HG03060 (cell line): ENCODE measurements around the gene BRD3OS.

Experiments
- ATAC-seq: cut with Tn5 transposase; IDR thresholded peaks from one replicate; pipeline ENCODE4 v1.9.1; 2021; ENCODE audit warnings: low read depth, moderate number of reproducible peaks; ENCODE audit not compliant: unreplicated experiment

BRD3OS gene, protein sequence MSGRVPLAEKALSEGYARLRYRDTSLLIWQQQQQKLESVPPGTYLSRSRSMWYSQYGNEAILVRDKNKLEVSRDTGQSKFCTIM

DNA sequence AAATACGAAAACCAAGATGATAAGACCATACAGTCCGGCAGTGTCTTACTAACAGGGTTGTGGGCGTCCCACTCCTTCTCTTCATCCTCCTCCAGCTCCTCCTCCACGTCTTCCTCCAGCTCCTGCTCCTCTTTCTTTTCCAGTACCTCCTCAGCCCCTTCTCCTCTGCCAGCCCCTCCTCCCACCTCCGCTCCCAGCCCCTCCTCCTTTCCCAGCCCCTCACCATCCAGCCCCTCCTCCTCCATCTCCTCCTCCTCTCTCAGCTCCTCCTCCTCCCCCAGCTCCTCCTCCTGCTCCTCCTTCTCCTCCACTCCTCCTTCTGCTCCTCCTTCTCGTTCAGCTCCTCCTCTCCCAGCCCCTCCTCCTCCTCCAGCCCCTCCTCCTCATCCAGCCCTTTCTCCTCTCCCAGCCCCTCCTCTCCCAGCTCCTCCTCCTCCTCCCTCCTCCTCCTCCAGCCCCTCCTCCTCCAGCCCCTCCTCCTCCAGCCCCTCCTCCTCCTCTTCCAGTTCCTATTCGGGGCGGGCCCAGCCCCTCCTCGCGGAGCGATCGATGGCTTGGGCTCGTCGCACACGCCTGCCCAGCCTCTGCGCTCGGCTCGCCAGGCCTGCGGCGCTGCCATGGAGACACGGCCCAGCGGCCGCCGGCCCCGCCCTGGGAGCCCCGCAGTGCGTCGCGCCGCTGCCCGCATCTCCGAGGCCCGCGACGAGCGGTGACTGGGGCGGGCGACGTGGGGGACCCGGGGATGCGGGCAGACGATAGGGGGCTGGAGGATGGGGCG lies at the start of gene BRD3OS:
TSS of gene BRD3OS (plus strand) at position 654 of the 778 bp plus-strand sequence. CDS start 1,267 bp downstream, outside the sequence.
- ATAC-seq = no peak

DNA sequence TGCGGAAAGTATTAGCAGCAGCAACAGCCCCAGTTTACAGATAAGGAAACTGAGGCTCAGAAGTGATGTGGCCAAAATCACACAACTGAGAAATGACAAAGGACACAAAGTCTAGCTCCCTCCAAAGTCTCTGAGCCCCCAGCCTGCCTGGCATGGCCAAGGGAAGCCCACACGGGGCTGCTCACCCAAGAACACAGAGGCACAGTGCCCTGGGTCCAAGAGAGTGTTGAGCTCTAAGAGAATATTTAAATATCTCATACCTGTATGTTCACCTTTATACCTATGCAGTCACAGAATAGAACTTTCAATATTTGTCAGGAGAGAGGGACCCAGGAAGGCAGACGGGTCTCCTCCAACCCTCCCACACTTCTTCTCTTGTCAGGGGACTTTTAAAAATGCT lies 49.8 kb upstream of the BRD3OS start:
- ATAC-seq = no peak

DNA sequence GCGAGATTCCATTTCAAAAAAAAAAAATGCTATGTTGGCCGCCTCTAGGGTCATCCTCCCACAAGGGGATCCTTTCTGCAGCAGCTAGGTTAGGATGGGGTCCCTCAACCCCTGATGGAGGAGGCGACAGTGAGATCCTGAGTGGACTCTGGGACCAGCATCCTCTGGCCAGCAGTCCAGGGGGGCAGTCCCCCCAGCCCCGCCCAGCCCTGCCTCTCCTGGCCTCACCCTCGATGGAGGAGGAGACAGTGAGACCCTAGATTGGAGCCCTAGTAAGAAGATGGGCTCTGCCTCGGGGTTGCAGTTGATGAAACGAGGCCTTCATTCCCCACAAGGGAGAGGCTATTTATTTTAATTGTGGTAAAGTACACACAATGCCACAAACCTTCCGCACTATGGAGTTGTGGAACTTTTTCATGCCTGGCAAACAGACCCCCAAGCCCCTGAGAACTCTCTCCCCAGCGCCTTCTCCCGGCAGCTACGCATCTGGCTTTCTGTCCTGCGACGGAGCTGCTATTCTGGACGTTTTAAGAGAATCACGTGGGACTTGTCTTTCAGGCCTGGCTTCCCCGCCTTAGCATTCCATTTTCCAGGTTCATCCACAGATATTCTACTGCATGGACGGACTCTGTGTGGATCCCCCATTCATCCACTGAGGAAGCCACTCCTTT lies 49.0 kb upstream of the BRD3OS start:
- no peak for ATAC-seq

DNA sequence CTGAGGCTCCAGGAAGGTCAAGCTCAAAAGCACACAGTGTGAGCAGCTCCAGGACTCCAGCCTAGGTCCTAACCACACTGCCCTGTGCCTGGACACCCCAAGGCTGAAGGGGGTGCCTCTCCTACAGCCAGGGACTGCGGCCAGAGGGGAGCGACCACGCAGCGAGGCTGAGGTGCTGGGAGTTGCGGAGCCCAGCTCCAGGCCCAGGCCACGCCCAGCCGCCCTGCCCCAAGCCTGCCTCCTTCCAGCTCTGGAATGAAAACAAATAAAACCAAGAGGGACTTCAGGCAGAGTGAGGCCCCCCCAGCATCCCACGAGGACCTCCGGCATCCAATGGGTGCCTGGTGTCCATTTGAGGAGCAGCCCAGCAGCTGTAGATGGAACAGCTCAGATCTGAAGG lies 48.4 kb upstream of the BRD3OS start:
- ATAC-seq = no peak

DNA sequence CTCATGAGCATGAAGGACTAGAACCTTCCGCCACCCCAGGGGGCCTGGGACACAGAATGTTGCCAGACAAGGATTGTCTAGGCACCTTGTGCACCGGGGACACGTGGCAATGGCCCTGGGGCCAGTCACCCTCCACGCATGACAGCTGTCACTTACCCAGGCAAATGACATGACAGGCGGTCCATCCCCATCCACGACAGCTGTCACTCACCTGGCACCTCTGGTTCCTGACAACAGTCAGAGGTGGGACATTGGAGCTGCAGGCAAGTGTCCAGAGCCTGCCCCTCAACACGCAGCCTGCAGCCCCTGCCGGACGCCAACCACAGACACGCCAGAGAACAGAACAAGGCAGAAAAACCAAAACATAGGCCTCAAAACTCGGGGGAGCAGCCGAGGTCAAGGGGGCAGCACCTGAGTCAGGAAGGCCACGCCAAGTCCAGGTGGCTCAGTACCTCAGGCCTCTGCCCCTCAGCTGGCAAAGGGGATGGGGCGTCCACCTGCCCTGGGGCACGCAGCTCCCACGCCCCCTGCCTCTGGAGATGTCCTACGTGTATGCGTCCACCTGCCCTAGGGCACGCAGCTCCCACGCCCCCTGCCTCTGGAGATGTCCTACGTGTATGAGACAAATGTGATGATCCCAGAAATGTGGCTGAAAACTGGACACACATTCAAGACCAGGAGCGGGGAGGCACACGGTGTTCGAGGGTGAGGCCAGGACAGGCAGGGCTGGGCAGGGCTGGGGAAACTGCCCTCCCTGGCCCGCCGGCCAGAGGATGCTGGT lies 47.7 kb upstream of the BRD3OS start:
- ATAC-seq = no peak

DNA sequence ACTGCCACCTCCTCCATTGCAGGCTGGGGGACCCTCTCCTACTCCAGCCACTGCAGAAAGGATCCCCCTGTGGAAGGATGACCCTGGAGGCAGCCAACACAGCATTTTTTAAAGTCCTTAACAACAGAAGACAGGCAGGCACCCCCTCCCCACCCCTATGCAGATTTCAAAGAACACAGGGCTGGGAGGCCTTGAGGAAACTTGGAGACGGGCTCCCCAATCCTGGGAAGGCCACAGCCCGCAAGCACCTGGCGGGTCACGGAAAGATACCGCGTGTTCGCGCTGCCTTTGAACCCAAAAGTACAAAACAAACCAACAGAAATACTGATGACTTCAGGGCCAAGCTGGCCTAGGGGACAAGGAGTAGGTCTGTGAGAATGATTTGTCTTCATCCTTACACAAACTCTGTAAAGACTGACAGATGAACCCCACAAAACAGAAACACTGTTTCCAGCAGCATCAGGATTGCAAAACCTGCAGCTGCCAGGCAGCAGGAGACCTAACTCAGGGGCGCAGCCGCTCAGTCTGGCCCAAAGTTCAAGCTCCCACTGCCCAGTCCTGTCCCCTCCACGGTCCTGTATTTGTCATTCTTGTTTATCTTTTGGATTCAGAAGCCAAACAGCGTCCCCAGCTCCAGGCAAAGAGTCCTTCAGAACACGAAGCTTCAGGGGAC lies 46.9 kb upstream of the BRD3OS start:
- no peak for ATAC-seq

DNA sequence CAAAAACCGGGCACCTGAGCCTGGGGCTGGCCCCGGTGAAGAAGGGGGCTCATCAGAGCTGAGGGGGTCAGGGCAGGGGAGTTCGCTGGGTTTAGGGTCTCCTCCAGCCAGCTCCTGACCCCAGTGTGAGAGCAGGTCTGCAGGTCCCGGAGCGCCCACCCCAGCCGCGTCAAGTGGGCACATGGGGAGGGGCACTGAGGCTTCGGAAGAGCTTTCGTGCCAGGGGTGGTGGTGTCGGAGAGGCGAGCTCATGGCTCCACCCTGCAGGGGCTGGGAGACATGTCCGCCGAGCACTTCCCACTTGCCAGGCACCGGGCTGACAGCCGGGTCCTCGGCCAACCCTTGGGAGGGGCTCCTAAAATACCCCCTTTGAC lies 46.4 kb upstream of the BRD3OS start:
- ATAC-seq = no peak

DNA sequence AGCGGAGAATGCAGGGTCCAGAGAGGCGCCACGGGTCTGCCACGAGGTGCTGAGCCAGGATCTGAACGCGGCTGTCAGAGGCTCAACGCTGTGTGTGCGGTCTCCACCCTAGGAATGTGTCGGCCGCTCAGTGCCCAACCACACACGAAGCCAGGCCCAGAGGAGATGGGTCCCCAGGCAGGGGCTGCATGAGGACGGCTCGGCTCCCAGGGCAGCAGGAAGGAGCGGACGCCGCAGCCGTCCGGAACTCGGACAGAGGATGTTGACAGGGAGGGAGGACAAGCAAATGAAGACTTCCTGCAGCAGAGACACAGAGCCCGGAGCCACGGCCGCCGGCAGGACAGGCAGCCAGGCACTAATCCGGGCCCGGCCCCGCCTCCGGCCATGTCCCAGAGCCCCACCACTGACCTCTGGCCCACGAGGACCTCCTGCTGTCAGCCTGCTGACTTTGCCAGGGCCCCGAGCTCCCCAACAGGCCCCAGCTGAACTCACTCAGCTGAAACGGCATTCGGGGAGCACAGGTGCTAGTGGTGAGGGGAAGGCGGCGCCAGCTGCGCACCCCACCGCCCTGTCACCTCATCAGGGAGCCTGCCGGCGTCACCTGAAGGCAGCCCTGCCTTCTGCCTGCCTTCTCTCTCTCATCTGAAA lies 45.9 kb upstream of the BRD3OS start:
- ATAC-seq = no peak

DNA sequence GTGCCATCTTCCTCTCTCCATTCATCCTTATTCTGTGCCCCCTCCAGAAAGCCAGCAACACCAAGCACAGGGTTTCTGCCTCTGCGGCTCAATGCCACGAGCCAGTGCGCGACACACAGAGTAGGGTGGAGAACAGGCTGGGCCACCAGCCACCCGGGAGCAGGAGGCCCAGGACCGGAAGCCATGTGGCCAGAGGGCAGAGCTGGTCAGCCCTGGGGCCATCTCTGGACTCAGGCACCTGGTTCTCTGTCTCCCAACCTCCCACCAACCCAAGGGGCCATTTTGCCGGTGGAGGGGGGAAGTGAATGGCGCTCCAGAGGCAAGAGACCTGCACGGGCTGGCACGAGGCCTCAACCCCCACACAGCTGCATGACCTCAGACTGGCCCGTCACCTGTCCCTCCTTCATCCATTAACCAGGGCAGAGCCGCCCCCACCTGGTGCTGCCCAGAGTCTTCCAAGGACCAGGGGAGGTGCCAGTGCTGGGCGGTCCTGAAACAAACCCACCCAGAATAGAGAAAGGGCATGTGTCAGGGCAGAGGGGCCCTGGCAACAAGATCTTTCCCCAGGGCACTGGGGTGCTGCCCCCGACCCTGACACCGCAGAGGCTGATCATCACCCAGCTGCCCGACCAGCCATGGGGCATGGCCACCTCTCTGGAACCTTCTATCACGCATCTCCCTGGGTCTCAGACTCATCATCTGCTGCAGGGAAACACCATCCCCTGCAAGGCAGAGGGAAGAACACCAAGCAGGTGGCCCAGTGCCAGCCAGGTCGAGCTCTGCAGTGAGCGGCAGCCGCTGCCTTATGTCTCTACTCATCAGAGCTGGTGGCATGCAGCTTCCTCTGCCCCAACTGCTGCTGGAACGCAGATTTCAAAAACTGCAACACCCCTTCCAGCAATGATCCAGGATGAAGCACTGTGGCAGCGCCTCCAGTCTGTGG lies 45.1 kb upstream of the BRD3OS start:
- ATAC-seq = no peak

DNA sequence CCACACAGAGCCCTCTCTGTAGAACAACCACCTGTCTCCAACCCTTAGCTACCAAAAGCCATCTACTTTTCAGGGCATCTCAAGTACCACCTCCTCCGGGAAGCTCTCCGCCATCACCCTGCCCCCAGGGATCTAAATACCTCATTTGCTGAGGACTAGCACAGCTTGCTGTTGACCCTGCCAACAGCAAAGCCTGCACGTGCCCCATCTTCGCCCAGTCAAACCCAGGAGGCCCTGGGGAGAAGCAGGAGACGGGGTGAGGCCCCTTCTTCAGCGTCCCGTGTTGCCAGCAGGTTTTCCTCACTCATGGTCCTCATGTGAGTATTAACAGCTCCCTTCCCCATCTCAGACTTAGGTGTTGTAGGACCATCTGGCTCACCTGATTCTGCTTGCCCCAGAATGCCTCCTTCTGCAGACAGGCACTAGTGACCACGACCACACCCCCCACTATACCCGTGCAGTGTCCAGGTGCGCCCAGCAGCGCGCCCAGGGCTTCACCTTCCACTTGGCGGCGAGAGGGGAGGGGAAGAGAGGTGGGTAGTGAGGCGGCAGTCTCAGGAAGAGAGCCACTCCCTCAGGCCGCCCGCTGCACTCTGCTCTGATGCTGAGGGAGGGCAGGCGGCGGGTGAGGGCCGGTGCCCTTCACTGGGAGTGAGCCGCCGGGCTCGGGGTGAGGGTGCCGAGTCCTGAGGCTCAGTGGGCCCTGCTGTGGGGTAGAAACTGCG lies 44.3 kb upstream of the BRD3OS start:
- no peak for ATAC-seq

DNA sequence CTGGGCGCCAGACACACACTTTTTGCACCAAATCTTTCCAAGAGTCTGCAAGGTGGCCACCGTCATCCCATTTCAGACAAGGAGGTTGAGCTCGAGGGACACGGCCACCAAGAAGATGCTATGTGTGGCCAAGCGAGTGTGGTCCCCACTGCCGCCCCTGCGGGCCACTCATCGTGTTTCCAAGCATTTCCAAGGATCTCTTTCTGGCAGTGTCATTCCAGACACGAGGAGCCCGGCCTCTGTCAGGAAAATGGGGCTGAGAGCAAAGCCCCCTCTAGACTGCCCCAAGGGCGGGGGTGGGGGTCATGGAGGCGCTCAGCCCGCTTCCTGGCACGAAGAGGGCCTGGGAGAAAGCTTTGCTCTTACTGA lies 43.7 kb upstream of the BRD3OS start:
- no peak for ATAC-seq

DNA sequence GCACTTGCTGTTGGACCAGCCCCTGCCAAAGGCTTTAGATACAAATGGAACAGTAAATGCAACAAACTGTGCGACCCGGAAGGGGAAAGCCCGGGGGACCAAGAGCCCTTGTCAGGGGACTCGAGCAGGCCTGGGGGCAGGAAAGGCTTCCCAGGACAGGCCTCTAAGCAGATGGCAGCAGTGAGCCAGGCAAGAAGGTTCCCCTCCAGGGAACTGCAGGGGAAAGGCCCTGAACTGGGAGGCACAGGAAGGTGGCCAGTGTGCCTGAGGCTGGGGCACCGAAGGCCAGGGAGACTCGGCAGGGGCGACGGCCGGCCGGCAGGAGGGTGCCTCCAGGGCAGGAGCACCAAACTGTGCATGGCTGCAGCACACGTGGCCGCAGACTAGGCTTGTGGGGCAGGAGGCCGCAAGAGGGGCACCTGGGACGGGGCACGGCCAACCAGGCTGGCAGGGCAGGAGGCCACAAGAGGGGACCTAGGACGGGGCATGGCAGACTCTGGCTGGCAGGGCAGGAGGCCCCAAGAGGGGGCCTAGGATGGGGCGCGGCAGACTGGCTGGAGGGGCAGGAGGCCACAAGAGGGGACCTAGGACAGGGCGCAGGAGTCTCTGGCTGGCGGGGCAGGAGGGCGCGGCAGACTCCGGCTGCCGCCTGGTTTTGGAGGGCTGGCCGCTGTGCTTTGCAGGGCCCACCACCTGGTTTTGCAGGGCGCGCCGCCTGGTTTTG lies 43.2 kb upstream of the BRD3OS start:
- ATAC-seq = no peak

DNA sequence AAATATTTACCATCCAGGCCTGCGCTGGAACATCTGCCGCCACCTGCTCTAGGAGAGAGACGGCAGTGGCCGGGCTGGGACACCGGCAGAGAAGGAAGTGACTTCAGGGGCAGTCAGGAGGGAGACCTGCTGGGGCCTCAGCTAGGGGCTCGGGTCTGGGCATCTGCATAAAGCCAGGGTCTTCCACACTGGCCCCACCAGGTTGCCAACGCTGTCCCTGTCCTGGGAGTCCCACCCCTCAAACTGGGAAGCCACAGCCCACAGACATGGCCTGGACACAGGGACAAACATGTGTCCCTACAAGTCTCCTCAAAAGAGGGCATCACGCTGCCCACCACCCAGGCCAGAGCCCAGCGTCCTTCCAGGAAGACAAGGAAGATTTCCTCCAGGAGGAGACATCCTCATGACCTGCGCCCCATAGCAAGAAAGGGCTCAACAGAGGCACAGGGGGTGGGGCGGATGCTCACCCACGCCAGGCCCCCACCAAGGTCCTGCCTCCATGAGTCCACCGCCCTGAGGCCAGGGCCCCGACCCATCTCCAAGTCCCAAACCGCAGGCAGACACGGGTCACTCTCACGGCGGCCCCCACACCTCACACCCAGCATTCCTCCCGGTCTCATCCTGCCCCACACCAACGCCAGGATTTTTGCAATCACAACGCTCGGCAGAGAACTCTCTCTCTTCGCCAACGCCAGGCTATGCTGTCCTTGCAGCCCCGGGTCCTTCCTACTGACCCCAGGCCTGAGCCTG lies 42.1 kb upstream of the BRD3OS start:
- ATAC-seq = no peak

DNA sequence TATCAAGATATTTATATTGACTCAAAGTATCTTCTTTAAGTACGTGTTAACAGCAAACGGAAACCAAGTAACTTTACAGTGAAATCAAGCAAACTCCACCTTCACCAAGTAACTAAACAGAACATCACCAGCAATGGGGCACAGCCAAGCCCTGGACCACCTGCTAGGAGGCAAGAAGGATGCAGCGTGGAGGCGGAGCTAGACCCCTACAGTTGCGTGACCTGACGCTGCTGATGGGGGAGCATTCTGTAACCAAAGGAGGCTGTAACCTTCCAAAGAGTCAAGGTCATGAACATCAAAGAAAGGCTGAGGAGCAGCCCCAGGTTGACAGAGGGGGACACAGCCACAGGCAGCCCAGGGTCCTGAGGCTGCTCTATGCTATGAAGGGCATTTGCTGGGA lies 39.2 kb upstream of the BRD3OS start:
- no peak for ATAC-seq

DNA sequence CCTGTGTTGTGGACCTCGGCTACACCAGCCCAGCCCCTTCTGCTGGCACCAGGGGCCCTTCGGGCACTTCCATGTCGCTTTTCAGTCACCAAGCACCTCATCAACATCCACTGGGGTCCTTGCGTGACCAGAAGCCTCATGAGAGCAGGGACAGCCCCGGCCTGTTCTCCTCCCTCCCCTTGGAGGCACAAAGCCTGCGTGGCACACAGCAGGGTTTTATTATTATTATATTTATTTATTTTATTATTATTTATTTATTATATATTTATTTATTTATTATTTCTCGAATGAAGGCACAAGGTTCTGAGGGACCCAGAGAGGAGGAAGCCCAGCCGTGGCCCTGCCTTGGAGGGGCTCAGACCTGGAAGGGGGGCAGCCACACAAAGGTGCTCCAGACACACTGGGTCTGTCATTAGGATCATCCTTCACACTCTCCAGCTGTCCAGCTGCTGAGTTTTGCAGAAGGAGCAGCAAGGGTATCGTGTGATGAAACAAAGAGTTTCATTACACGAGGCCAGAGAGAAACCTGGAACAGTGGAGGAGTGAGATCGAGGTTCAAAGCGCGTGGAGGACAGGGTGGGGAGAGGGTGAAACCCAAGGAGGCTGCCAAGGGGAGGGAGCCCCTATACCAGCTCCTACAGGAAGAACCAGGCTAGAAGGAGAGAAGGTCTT lies 38.4 kb upstream of the BRD3OS start:
- ATAC-seq = no peak

DNA sequence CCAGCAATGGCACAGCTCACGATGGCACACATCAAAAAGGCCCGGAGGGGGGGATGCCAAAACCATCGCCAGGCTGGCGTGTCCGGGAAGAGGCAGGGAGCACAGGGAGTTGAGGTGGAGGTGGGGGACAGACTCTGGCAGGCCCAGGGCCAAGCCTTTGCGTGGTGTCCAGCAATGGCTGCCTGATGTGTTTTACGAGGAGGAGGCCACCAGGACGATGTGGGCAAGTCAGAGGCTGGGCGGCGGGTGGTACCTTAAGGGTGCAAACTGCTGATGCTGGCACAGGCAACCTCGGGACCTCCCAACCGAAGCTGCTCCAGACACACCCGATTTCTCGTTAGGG lies 37.9 kb upstream of the BRD3OS start:
- ATAC-seq = no peak
